HCT116 (cell line): ENCODE results near the gene BCS1L. TPM values are rescaled to one million over a fixed set of nuclear protein-coding genes. Genes with fewer than 3 reads are reported as not detected.

ENCODE experiments used
- ATAC-seq: fragments of 200-7000 bp; cut with Tn5 transposase; 2 replicates; pipeline ENCODE4 v1.9.1; 2020; ENCODE audit warnings: mild to moderate bottlenecking, moderate library complexity
- BruUV-seq: library from RNA; stranded (reverse); fragments of 400-500 nt; replicated peaks from 2 replicates; lab custom pipeline; 2021; lab: Mats Ljungman, UMichigan
- CTCF ChIA-PET: fragments of 300-600 bp; sonication (Branson Sonifier 250); formaldehyde crosslinking; loops from one replicate; lab custom pipeline; 2021; ENCODE audit warnings: antibody characterized with exemption; lab: Charles Lee
- POLR2A ChIA-PET: fragments of 300-600, 350-600 bp; sonication (Branson Sonifier 250); formaldehyde crosslinking; loops from one replicate; lab custom pipeline; 2021; ENCODE audit warnings: antibody characterized with exemption; lab: Charles Lee
- RAD21 ChIA-PET, 2 experiments: fragments of 300-600 bp; sonication (Branson Sonifier 250); formaldehyde crosslinking; loops; one replicate each; lab custom pipeline; 2023; ENCODE audit warnings: low total read pairs in 2 of 2; ENCODE audit not compliant: uncharacterized antibody in 2 of 2, unreplicated experiment in 2 of 2, low non-redundant PET in 1 of 2; lab: Charles Lee
- DNase-seq: peaks from one replicate; pipeline ENCODE4 v3.0.0-alpha.2; 2010; ENCODE audit warnings: low read depth, low spot score
- H2AFZ ChIP-seq: fragments of 200-600 bp; shearing (Covaris generic), sonication (generic); 2 replicates; pipeline ENCODE4 v1.6.1; 2017; ENCODE audit warnings: low read depth, mixed run types, mixed read lengths, antibody characterized with exemption, low read length; ENCODE audit not compliant: poor library complexity, severe bottlenecking
- H3K27ac ChIP-seq: 2 replicates; pipeline ENCODE4 v1.5.1; 2012; ENCODE audit warnings: low read depth, low read length
- H3K27me3 ChIP-seq: fragments of 200-600 bp; sonication (generic); 2 replicates; pipeline ENCODE4 v1.6.1; 2016; ENCODE audit warnings: mixed run types, low read length, mixed read lengths; ENCODE audit not compliant: insufficient read depth
- H3K36me3 ChIP-seq, 2 experiments: fragments of 200-500 bp in 1 of 2; fragments of 200-600 bp in 1 of 2; sonication (Bioruptor generic) in 1 of 2; sonication (generic) in 1 of 2; 2 replicates each; pipeline versions ENCODE4 v1.5.1 to v1.6.1; 2014 to 2016; ENCODE audit warnings: low read length in 2 of 2, inconsistent platforms in 1 of 2, mixed read lengths in 1 of 2, mixed run types in 1 of 2; ENCODE audit not compliant: insufficient read depth in 2 of 2, control insufficient read depth in 1 of 2
- H3K4me1 ChIP-seq, 2 experiments: fragments of 200-600 bp in 1 of 2; sonication (generic) in 1 of 2; 2 replicates each; pipeline versions ENCODE4 v1.5.1 to v1.6.1; 2012 to 2017; ENCODE audit warnings: low read length in 2 of 2, inconsistent platforms in 1 of 2, mild to moderate bottlenecking in 1 of 2, mixed read lengths in 1 of 2, mixed run types in 1 of 2, moderate library complexity in 1 of 2; ENCODE audit not compliant: insufficient read depth in 2 of 2, control insufficient read depth in 1 of 2
- H3K4me2 ChIP-seq: fragments of 200-600 bp; sonication (generic); 2 replicates; pipeline ENCODE4 v1.6.1; 2017; ENCODE audit warnings: mixed run types, low read length, mixed read lengths
- H3K4me3 ChIP-seq, 2 experiments: fragments of 200-600 bp in 1 of 2; sonication (generic) in 1 of 2; replicated peaks in 1 of 2; 2 replicates each; pipeline ENCODE4 v1.5.1; 2011 to 2016; ENCODE audit warnings: low read length in 2 of 2, control low read depth in 1 of 2, low read depth in 1 of 2, mild to moderate bottlenecking in 1 of 2, mixed read lengths in 1 of 2, mixed run types in 1 of 2
- H3K79me2 ChIP-seq: fragments of 200-600 bp; sonication (generic); 2 replicates; pipeline ENCODE4 v1.6.1; 2017; ENCODE audit warnings: mild to moderate bottlenecking, mixed run types, low read length, moderate library complexity, mixed read lengths; ENCODE audit not compliant: insufficient read depth
- H3K9ac ChIP-seq: fragments of 200-600 bp; sonication (generic); 2 replicates; pipeline ENCODE4 v1.6.1; 2016; ENCODE audit warnings: low read length, mixed read lengths
- H3K9me2 ChIP-seq: fragments of 200-600 bp; sonication (generic), shearing (Covaris generic); 2 replicates; pipeline ENCODE4 v1.6.1; 2017; ENCODE audit warnings: mixed run types, mild to moderate bottlenecking, moderate library complexity; ENCODE audit not compliant: insufficient read depth
- H3K9me3 ChIP-seq, 2 experiments: fragments of 200-500 bp in 1 of 2; fragments of 200-600 bp in 1 of 2; sonication (Bioruptor generic) in 1 of 2; sonication (generic) in 1 of 2; 2 replicates each; pipeline ENCODE4 v1.6.1; 2014 to 2017; ENCODE audit warnings: low read length in 2 of 2, mixed read lengths in 2 of 2, inconsistent platforms in 1 of 2, low read depth in 1 of 2, mild to moderate bottlenecking in 1 of 2, mixed run types in 1 of 2, moderate library complexity in 1 of 2; ENCODE audit not compliant: control insufficient read depth in 1 of 2, insufficient read depth in 1 of 2
- H4K20me1 ChIP-seq: fragments of 200-600 bp; sonication (generic), shearing (Covaris generic); 2 replicates; pipeline ENCODE4 v1.6.1; 2017; ENCODE audit warnings: mixed run types, mild to moderate bottlenecking, moderate library complexity; ENCODE audit not compliant: insufficient read depth
- CBX3 ChIP-seq: IDR thresholded peaks from 2 replicates; pipeline ENCODE4 v1.6.1; 2012; ENCODE audit warnings: low read depth
- CEBPB ChIP-seq: IDR thresholded peaks from 2 replicates; pipeline ENCODE4 v1.6.1; 2012; ENCODE audit warnings: low read depth
- CTCF ChIP-seq, 3 experiments: fragments of 200-600 bp in 1 of 3; sonication (generic) in 1 of 3; IDR thresholded peaks in 2 of 3; conservative IDR thresholded peaks in 1 of 3; 2 replicates each; pipeline ENCODE4 v1.5.1; 2012 to 2017; ENCODE audit warnings: low read depth in 2 of 3, low read length in 2 of 3, antibody characterized with exemption in 1 of 3, borderline replicate concordance in 1 of 3, control low read depth in 1 of 3, mild to moderate bottlenecking in 1 of 3, mixed read lengths in 1 of 3, mixed run types in 1 of 3, moderate library complexity in 1 of 3; ENCODE audit not compliant: insufficient read depth in 1 of 3
- EGR1 ChIP-seq: IDR thresholded peaks from 2 replicates; pipeline ENCODE4 v1.6.1; 2012; ENCODE audit warnings: low read depth
- EZH2phosphoT487 ChIP-seq: fragments of 200-600 bp; IDR thresholded peaks from 2 replicates; pipeline ENCODE4 v1.6.1; 2018; ENCODE audit warnings: antibody characterized with exemption, borderline replicate concordance
- FOSL1 ChIP-seq: IDR thresholded peaks from 2 replicates; pipeline ENCODE4 v1.6.1; 2012; ENCODE audit warnings: low read depth
- POLR2AphosphoS5 ChIP-seq: IDR thresholded peaks from 2 replicates; pipeline ENCODE4 v1.6.1; 2011; ENCODE audit warnings: mild to moderate bottlenecking, low read depth, low read length, moderate library complexity
- SIN3A ChIP-seq: IDR thresholded peaks from 2 replicates; pipeline ENCODE4 v1.6.1; 2012; ENCODE audit warnings: low read depth
- SP1 ChIP-seq: IDR thresholded peaks from 2 replicates; pipeline ENCODE4 v1.6.1; 2012; ENCODE audit warnings: low read depth
- ZBTB33 ChIP-seq: IDR thresholded peaks from 2 replicates; pipeline ENCODE4 v1.6.1; 2011; ENCODE audit warnings: mild to moderate bottlenecking, low read length, moderate library complexity; ENCODE audit not compliant: insufficient replicate concordance; ENCODE audit errors: extremely low read depth
- ZFX ChIP-seq: fragments of 450-650 bp; IDR thresholded peaks from 2 replicates; pipeline ENCODE4 v1.6.1; 2017
- ZNF274 ChIP-seq: fragments of 200-500 bp; sonication (Bioruptor generic); IDR thresholded peaks from 2 replicates; pipeline ENCODE4 v1.6.1; 2014; ENCODE audit warnings: mild to moderate bottlenecking, low read depth, low read length, inconsistent platforms
- intact Hi-C: fragments of 100-400 bp; cut with micrococcal nuclease; formaldehyde crosslinking; loops from 2 replicates; pipeline ENCODE4 v1.10.0; 2022
- total RNA-seq: library from RNA; stranded (reverse); gene quantifications from one replicate; pipeline ENCODE4 v1.2.1, GENCODE V29; 2021; ENCODE audit not compliant: unreplicated experiment

The BCS1L gene
- total RNA-seq, 1 experiment from 2014 or later: 57.4 TPM

DNA sequence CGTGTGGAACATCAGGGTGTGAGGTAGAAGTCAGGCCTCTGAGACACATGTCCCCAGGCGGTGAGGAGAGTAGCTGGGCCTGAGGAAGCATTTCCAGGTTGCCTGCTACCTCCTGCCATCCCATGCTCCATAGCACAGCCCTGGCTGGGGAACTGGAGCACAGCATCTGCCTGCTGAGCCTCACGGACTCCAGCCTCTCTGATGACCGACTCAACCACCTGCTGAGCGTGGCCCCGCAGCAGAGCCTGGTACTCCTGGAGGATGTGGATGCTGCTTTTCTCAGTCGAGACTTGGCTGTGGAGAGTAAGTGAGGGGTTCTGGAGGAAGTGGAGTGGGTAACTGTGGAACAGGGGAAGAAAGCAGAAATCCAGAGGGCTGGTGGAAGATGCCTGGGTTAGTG, 2.9 kb downstream of the BCS1L start:
- H3K4me2 ChIP-seq: no peak overlapping the region
- intact Hi-C loops: no loop called here
- BruUV-seq: no TSS peak
- H3K27me3 ChIP-seq: no peaks in the 10 kb centered on the region
- no peak for DNase-seq
- CTCF ChIA-PET: no interaction called here
- H4K20me1 ChIP-seq: no peaks in the 10 kb centered on the region; the same call in 1 of the 2 replicates
- TF ChIP-seq ZFX (no peak), EGR1 (no peak), EZH2phosphoT487 (no peak), ZBTB33 (no peak), CTCF (IDR thresholded peaks at IDR 0.05 in 2 of 3, conservative IDR thresholded peaks at IDR 0.05 in 1 of 3; ENCODE audit: borderline replicate concordance in 1 of 3, insufficient read depth in 1 of 3, low read depth in 2 of 3, low read length in 2 of 3) (no peak), CEBPB (no peak), CBX3 (no peak), ZNF274 (no peak), FOSL1 (no peak), SIN3A (no peak), SP1 (no peak), POLR2AphosphoS5 (no peak)
- no peaks in the 10 kb centered on the region for H3K9me3 ChIP-seq
- no peak for ATAC-seq
- peaks cover 33 to 49% of the 10 kb centered on the region in 2 experiments for H3K36me3 ChIP-seq
- peaks cover 0 to 19% of the 10 kb centered on the region in 2 experiments; a peak in 2 of 4 replicates for H3K4me1 ChIP-seq
- no peak overlapping the region for H3K27ac ChIP-seq
- POLR2A ChIA-PET: no interaction called here
- no peak overlapping the region for H2AFZ ChIP-seq
- H3K9me2 ChIP-seq: no peaks in the 10 kb centered on the region
- RAD21 ChIA-PET: no interaction called here
- H3K9ac ChIP-seq: no peak overlapping the region
- H3K4me3 ChIP-seq: no peak overlapping the region
- peaks cover 32% of the 10 kb centered on the region for H3K79me2 ChIP-seq
